OCI-LY7 (cell line): Measurements from ENCODE around the gene USPL1. TPM values are rescaled to one million over a fixed set of nuclear protein-coding genes. Genes with fewer than 3 reads are reported as not detected.
"Not testable (repeated sequence)": the region's sequence is repeated elsewhere in the genome, so short reads cannot be mapped to it uniquely, and the experiment has no call there.

Source experiments
- BruUV-seq: library from RNA; stranded (reverse); fragments of 400-500 nt; replicated peaks from 2 replicates; lab custom pipeline; 2021; lab: Mats Ljungman, UMichigan
- CTCF ChIA-PET: fragments of 300-600 bp; sonication (Branson Sonifier 250); formaldehyde crosslinking; loops from one replicate; lab custom pipeline; 2022; ENCODE audit warnings: antibody characterized with exemption; ENCODE audit not compliant: unreplicated experiment; lab: Charles Lee
- POLR2A ChIA-PET: fragments of 300-600 bp; sonication (Branson Sonifier 250); formaldehyde crosslinking; loops from one replicate; lab custom pipeline; 2022; ENCODE audit warnings: antibody characterized with exemption; lab: Charles Lee
- DNase-seq: peaks from one replicate; pipeline ENCODE4 v3.0.0-alpha.2; 2015; ENCODE audit warnings: low spot score
- H2AFZ ChIP-seq: fragments of 200-600 bp; sonication (generic), shearing (Covaris generic); 2 replicates; pipeline ENCODE4 v1.6.1; 2014; ENCODE audit warnings: mild to moderate bottlenecking, antibody characterized with exemption, low read length, moderate library complexity
- H3K27ac ChIP-seq: fragments of 200-600 bp; sonication (generic); 2 replicates; pipeline ENCODE4 v1.5.1; 2014; ENCODE audit warnings: mixed run types, low read depth, mild to moderate bottlenecking, moderate library complexity, low read length, inconsistent platforms; ENCODE audit not compliant: poor library complexity, severe bottlenecking
- H3K36me3 ChIP-seq: fragments of 200-600 bp; sonication (generic); 2 replicates; pipeline ENCODE4 v1.6.1; 2014; ENCODE audit warnings: mild to moderate bottlenecking, antibody characterized with exemption, low read length, moderate library complexity, mixed read lengths; ENCODE audit not compliant: insufficient read depth
- H3K4me1 ChIP-seq: fragments of 200-600 bp; sonication (generic); 2 replicates; pipeline ENCODE4 v1.5.1; 2014; ENCODE audit warnings: mild to moderate bottlenecking, low read length; ENCODE audit not compliant: insufficient read depth, poor library complexity, severe bottlenecking
- H3K4me2 ChIP-seq: fragments of 200-600 bp; sonication (generic); 2 replicates; pipeline ENCODE4 v1.6.1; 2014; ENCODE audit warnings: mild to moderate bottlenecking, low read length
- H3K4me3 ChIP-seq: fragments of 200-600 bp; sonication (generic); 2 replicates; pipeline ENCODE4 v1.5.1; 2014; ENCODE audit warnings: mild to moderate bottlenecking, low read depth, low read length; ENCODE audit not compliant: poor library complexity, severe bottlenecking
- H3K79me2 ChIP-seq: fragments of 200-600 bp; sonication (generic); 2 replicates; pipeline ENCODE4 v1.6.1; 2016; ENCODE audit warnings: low read depth, mild to moderate bottlenecking, low read length, moderate library complexity, mixed read lengths; ENCODE audit not compliant: insufficient read depth
- H3K9me2 ChIP-seq: fragments of 200-600 bp; sonication (generic); 2 replicates; pipeline ENCODE4 v1.6.1; 2016; ENCODE audit warnings: mild to moderate bottlenecking, low read length, mixed read lengths; ENCODE audit not compliant: insufficient read depth
- H3K9me3 ChIP-seq: fragments of 200-600 bp; sonication (generic); 2 replicates; pipeline ENCODE4 v1.6.1; 2014; ENCODE audit warnings: mild to moderate bottlenecking, mixed run types, low read length, mixed read lengths
- H4K20me1 ChIP-seq: fragments of 200-600 bp; sonication (generic); 2 replicates; pipeline ENCODE4 v1.6.1; 2014; ENCODE audit warnings: mild to moderate bottlenecking, antibody characterized with exemption, low read length, moderate library complexity, mixed read lengths; ENCODE audit not compliant: insufficient read depth
- EZH2phosphoT487 ChIP-seq: fragments of 200-600 bp; sonication (generic); IDR thresholded peaks from 2 replicates; pipeline ENCODE4 v1.6.1; 2018; ENCODE audit warnings: low read depth, borderline replicate concordance, mild to moderate bottlenecking, mixed run types, antibody characterized with exemption, low read length, moderate library complexity, mixed read lengths
- intact Hi-C: fragments of 100-400 bp; cut with micrococcal nuclease; formaldehyde crosslinking; loops from one replicate; pipeline ENCODE4 v1.10.0; 2022; ENCODE audit not compliant: unreplicated experiment
- total RNA-seq, 2 experiments: library from RNA; depleted of rRNA in 1 of 2; stranded (reverse); fragments of >200 nt in 1 of 2; shearing (Covaris generic) in 1 of 2; gene quantifications; 2 replicates each; pipeline ENCODE4 v1.2.3, GENCODE V29; 2014 to 2022
- TF ChIP-seq, protein P1 (sequence below): fragments of 200-600 bp; sonication (generic); conservative IDR thresholded peaks from 2 replicates; pipeline ENCODE4 v1.5.1; 2014; ENCODE audit warnings: mild to moderate bottlenecking, antibody characterized with exemption, low read length, moderate library complexity, mixed read lengths

The USPL1 gene
- total RNA-seq, 2 experiments from 2014 or later: 19.2 to 21.9 TPM

DNA sequence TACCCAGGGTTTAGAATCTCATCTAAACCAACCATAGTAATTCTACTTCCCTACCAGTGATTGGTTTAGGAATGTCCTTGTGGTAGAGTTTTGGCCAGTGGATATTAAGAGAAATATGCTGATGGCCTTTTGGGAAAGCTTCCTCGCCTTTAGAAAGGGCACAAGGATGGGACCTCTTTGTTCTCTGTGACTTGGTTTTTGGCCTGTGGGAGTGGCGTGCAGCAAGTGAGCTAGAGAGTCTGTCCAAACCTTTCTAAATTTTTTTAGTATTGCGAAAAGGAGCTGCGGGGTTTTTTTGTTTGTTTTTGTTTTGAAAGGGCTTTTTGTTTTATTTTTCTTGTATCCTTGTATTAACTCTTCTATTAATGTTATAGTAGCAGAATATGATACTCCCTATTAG, 20.6 kb downstream of the USPL1 start:
- intact Hi-C loops: no loop called here
- CTCF ChIA-PET: no interaction called here
- POLR2A ChIA-PET: interaction anchor here (0.6 to 1.4 kb wide), 2 partner anchors 13 to 526 kb away, joined by 3 to 4 read pairs; no protein-coding TSS in a partner anchor
- no peak for DNase-seq
- H3K9me3 ChIP-seq: peaks cover 13% of the 10 kb centered on the region; the same call in 1 of the 2 replicates
- no peak overlapping the region for H3K27ac ChIP-seq
- peaks cover 65% of the 10 kb centered on the region for H3K79me2 ChIP-seq
- BruUV-seq: no TSS peak
- no peak overlapping the region for H3K4me2 ChIP-seq
- peaks cover 90% of the 10 kb centered on the region for H3K36me3 ChIP-seq
- H3K9me2 ChIP-seq: no peaks in the 10 kb centered on the region
- H3K4me3 ChIP-seq: no peak overlapping the region
- H2AFZ ChIP-seq: no peak overlapping the region
- H3K4me1 ChIP-seq: peaks cover 9% of the 10 kb centered on the region
- TF ChIP-seq EZH2phosphoT487: no peak
- TF ChIP-seq, protein P1, sequence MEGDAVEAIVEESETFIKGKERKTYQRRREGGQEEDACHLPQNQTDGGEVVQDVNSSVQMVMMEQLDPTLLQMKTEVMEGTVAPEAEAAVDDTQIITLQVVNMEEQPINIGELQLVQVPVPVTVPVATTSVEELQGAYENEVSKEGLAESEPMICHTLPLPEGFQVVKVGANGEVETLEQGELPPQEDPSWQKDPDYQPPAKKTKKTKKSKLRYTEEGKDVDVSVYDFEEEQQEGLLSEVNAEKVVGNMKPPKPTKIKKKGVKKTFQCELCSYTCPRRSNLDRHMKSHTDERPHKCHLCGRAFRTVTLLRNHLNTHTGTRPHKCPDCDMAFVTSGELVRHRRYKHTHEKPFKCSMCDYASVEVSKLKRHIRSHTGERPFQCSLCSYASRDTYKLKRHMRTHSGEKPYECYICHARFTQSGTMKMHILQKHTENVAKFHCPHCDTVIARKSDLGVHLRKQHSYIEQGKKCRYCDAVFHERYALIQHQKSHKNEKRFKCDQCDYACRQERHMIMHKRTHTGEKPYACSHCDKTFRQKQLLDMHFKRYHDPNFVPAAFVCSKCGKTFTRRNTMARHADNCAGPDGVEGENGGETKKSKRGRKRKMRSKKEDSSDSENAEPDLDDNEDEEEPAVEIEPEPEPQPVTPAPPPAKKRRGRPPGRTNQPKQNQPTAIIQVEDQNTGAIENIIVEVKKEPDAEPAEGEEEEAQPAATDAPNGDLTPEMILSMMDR: no peak
- H4K20me1 ChIP-seq: no peaks in the 10 kb centered on the region

DNA sequence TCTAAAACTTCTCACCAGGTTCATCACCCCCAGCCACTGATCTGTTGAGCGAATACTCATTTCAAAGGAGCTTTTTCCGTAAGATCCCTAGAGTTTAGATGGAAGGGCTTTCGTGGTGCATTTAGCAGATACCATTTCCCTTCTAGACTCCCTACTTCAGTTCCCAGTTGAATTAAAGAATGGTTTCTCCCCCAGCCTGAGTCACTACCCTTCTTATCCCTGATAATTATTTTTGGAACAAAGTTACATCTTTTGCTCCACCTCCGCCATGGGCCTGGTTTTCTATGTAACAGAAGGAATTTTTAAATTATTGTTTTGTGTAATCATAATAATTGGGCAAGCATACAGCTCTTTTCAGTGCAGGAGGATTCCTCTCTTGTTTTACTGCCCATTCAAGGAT, 22.0 kb downstream of the USPL1 start:
- ChIA-PET CTCF (no interaction called here), POLR2A (interaction anchor here (1.3 to 1.4 kb wide), 4 partner anchors 13 to 20 kb away, joined by 3 to 5 read pairs (median 4); no protein-coding TSS in a partner anchor)
- intact Hi-C loops: no loop called here
- no peak overlapping the region for H3K4me3 ChIP-seq
- peaks cover 3% of the 10 kb centered on the region; the same call in 1 of the 2 replicates for H3K9me3 ChIP-seq
- H3K27ac ChIP-seq: no peak overlapping the region
- H3K4me2 ChIP-seq: no peak overlapping the region
- no peaks in the 10 kb centered on the region for H4K20me1 ChIP-seq
- H3K36me3 ChIP-seq: peaks cover 90% of the 10 kb centered on the region
- peaks cover 51% of the 10 kb centered on the region for H3K79me2 ChIP-seq
- BruUV-seq: no TSS peak
- no peak for TF ChIP-seq EZH2phosphoT487
- TF ChIP-seq, protein P1: no peak
- no peak overlapping the region for H2AFZ ChIP-seq
- DNase-seq: no peak
- no peaks in the 10 kb centered on the region for H3K9me2 ChIP-seq
- peaks cover 9% of the 10 kb centered on the region for H3K4me1 ChIP-seq

DNA sequence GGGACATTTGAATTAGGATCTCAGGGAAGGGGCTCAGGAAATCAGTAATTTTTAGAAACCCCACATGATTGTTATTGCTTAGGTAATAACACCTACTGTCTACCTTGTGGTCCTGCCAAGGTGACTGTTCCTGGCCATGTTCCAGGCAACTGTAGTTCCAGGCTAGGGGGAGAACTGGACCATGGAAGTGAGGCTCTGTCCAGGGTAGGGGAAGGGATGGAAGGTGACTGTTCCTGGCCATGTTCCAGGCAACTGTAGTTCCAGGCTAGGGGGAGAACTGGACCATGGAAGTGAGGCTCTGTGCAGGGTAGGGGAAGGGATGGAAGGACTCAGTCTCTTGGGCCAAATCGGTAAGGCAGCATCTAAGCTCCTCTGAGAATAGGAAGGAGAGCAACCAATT, 23.5 kb downstream of the USPL1 start:
- H3K4me2 ChIP-seq, H2AFZ ChIP-seq, H3K9me3 ChIP-seq, intact Hi-C loops, H3K9me2 ChIP-seq, POLR2A ChIA-PET, CTCF ChIA-PET, BruUV-seq, DNase-seq, H3K27ac ChIP-seq, H4K20me1 ChIP-seq, H3K4me3 ChIP-seq: not testable (repeated sequence)
- Histone ChIP-seq H3K79me2 (peaks cover 48% of the 10 kb centered on the region), H3K36me3 (peaks cover 92% of the 10 kb centered on the region), H3K4me1 (peaks cover 14% of the 10 kb centered on the region)
